D721Med (cell line): ENCODE measurements around the gene TXLNA.

Source experiments
- DNase-seq: peaks from one replicate; pipeline ENCODE4 v3.0.0; 2011; ENCODE audit warnings: low spot score; ENCODE audit not compliant: insufficient read length
- FAIRE-seq: peaks from 2 replicates; lab custom pipeline; 2011; peaks lifted over from hg19 to GRCh38; lab: Jason Lieb, UNC
- CTCF ChIP-seq: IDR thresholded peaks from 2 replicates; pipeline ENCODE4 v1.5.1; 2012; ENCODE audit warnings: mild to moderate bottlenecking, control low read depth; ENCODE audit not compliant: insufficient read depth; ENCODE audit errors: missing control alignments

The TXLNA gene

DNA sequence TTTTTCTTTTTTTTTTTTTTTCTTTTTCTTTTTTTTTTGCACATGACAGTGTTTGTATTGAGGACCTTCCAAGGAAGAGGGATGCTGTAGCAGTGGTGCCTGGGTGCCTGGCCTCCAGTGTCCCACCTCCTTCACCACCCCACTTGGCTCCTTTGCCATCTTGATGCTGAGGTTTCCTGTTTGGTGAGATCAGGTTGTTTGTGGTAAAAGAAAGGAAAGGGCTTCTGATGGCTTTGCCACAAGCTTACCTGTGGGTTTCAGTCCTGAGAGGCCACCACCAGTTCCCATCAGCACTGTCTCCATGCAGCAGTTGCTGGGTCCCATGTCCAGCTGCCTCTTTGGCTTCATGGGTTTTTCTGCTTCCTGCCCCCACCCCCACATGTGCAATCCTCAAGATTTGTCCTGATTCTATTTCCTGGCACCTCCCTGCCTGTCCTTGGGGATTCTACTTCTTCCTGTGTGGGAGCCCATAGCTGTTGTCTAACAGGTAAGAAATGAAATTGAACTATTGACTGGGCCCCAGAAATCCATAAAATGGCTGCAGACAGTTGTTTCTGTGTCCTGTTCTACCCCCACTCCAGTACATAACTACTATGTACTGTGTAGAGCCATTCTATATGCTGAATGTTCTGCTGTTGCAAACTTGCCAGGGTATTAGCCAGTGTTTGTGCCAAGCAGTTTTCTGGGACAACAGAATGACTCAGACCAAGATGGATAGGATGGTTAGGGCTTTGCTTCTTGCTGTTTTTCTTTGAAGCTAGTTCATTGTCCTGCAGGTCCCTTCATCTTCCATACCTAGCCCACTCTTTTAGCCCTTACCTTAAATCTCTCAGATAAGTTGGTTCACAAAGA, 16.7 kb downstream of the TXLNA start:
- DNase-seq (no peak), FAIRE-seq (no peak)

DNA sequence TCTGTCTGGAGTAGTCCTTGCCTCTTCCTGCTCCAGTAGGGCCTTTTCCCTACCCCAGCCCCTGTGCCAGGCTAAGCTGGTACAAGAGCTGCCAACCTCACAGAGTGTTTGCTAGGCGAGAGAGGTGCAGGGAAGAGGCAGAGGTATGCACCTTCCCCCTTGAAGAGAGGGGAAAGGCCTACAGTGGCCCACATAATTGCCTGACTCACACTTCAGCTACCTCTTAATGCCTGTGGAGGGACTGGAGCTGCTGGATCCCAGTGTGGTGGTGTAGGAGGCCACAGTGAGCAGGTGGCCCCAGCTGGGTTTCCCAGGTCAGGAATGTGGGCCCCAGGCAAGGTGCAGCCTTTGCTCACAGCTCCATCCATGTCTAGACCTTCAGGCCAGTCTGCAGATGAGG, 17.6 kb downstream of the TXLNA start:
- no peak for FAIRE-seq
- DNase-seq = no peak
- no peak for TF ChIP-seq CTCF

More for the DNA sequence above, 16.7 kb downstream of the TXLNA start:
- no peak for TF ChIP-seq CTCF

- no peak for TF ChIP-seq CTCF
Measured at GRCh38 chr1:32197837-32198236, 18.4 kb downstream of the TXLNA start.

GRCh38 chr1:32198237-32199042, 19.0 kb downstream of the TXLNA start:
- no peak for TF ChIP-seq CTCF
- DNase-seq (no peak), FAIRE-seq (no peak)

More at GRCh38 chr1:32197837-32198236, 18.4 kb downstream of the TXLNA start:
- DNase-seq (no peak), FAIRE-seq (no peak)

DNA sequence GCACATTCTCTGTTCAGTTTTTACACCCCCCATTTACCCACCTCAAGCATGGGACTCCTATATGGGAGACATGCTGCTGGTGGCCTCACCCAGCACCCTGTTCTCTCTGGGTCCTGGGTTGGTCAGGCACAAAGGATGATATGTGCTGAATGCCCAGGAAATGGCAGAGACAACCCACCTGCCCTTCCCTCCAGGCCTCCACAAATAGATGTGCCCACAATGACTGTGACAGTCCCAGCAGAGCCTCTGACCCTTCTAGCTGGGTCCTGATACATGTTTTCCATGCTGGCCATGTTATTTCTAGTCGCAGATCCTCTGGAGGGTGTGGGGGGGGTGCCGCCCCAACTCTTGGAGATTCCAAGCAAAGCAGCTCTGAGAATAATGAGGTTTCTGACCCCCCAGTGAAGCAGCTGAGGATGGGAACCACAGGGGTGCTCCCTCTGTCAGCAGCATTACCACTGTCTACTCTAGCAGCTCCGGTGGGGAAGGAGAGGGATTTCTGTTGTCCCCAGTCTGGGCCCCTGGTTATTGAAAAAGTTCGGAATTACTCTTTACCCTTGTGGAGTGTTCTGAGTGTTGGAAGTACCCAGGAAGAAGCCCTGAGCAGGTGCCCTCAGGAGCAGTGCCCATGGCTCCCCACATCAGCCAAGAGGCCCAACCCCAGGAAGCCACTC, 19.7 kb downstream of the TXLNA start:
- DNase-seq = no peak
- TF ChIP-seq CTCF = no peak
- FAIRE-seq = no peak

GRCh38 chr1:32199717-32200072, 20.2 kb downstream of the TXLNA start:
- DNase-seq = no peak
- no peak for FAIRE-seq
- TF ChIP-seq CTCF = no peak
